Dendritic cell treated with granulocyte-macrophage colony-stimulating factor and Interleukin-4, amounts not matched to agents 40 ng/mL and 50 ng/mL, for 4 days (primary cell): ENCODE measurements around the gene OSBPL6.
"Not testable (repeated sequence)": the region's sequence is repeated elsewhere in the genome, so short reads cannot be mapped to it uniquely, and the experiment has no call there.

Experiments
- H3K27ac Mint-ChIP-seq: one replicate; pipeline ENCODE4 v1.8.0; 2022; ENCODE audit warnings: mild to moderate bottlenecking, mixed read lengths
- H3K27me3 Mint-ChIP-seq: one replicate; pipeline ENCODE4 v1.8.0; 2022; ENCODE audit warnings: mild to moderate bottlenecking, mixed read lengths
- H3K36me3 Mint-ChIP-seq: one replicate; pipeline ENCODE4 v1.8.0; 2022; ENCODE audit warnings: low read depth, mixed read lengths
- H3K4me1 Mint-ChIP-seq: one replicate; pipeline ENCODE4 v1.8.0; 2022; ENCODE audit warnings: low read depth, mixed read lengths
- H3K4me3 Mint-ChIP-seq: one replicate; pipeline ENCODE4 v1.8.0; 2022; ENCODE audit warnings: mild to moderate bottlenecking, moderate library complexity, mixed read lengths
- H3K9me3 Mint-ChIP-seq: one replicate; pipeline ENCODE4 v1.8.0; 2022; ENCODE audit warnings: mixed read lengths
- intact Hi-C: fragments of 100-400 bp; cut with micrococcal nuclease; formaldehyde crosslinking; loops from one replicate; pipeline ENCODE4 v1.15.0; 2022

The OSBPL6 gene

GRCh38 chr2:178187861-178188260, 6.5 kb upstream of the OSBPL6 start:
- Mint-ChIP-seq H3K27me3 (peaks cover 30% of the 10 kb centered on the region), H3K27ac (no peak overlapping the region), H3K4me3 (no peak overlapping the region), H3K36me3 (no peaks in the 10 kb centered on the region), H3K9me3 (no peaks in the 10 kb centered on the region), H3K4me1 (peaks cover 5% of the 10 kb centered on the region)
- intact Hi-C loops: no loop called here

GRCh38 chr2:178188466-178188865, 5.8 kb upstream of the OSBPL6 start:
- H3K27me3 Mint-ChIP-seq: peaks cover 36% of the 10 kb centered on the region
- no peak overlapping the region for H3K27ac Mint-ChIP-seq
- intact Hi-C loops: no loop called here
- H3K36me3 Mint-ChIP-seq: no peaks in the 10 kb centered on the region
- H3K4me1 Mint-ChIP-seq: peaks cover 5% of the 10 kb centered on the region
- H3K4me3 Mint-ChIP-seq: no peak overlapping the region
- no peaks in the 10 kb centered on the region for H3K9me3 Mint-ChIP-seq

- H3K27ac Mint-ChIP-seq: no peak overlapping the region
- peaks cover 12% of the 10 kb centered on the region for H3K4me1 Mint-ChIP-seq
- H3K9me3 Mint-ChIP-seq: no peaks in the 10 kb centered on the region
- peaks cover 55% of the 10 kb centered on the region for H3K27me3 Mint-ChIP-seq
- intact Hi-C loops: loop anchor here (5.0 kb wide), 1 partner anchor 86 kb away; no protein-coding TSS in a partner anchor
- no peaks in the 10 kb centered on the region for H3K36me3 Mint-ChIP-seq
- no peak overlapping the region for H3K4me3 Mint-ChIP-seq
These were observed 3.3 kb upstream of the OSBPL6 start for GRCh38 chr2:178191004-178191508.

GRCh38 chr2:178191511-178191910, 2.8 kb upstream of the OSBPL6 start:
- H3K27me3 Mint-ChIP-seq: peaks cover 54% of the 10 kb centered on the region
- H3K4me3 Mint-ChIP-seq: no peak overlapping the region
- intact Hi-C loops: loop anchor here (5.0 kb wide), 1 partner anchor 86 kb away; no protein-coding TSS in a partner anchor
- no peaks in the 10 kb centered on the region for H3K9me3 Mint-ChIP-seq
- no peaks in the 10 kb centered on the region for H3K36me3 Mint-ChIP-seq
- peaks cover 12% of the 10 kb centered on the region for H3K4me1 Mint-ChIP-seq
- no peak overlapping the region for H3K27ac Mint-ChIP-seq

GRCh38 chr2:178193496-178193822, 853 bp upstream of the OSBPL6 start:
- Mint-ChIP-seq H3K4me3 (peak overlapping the region; percentile 78), H3K27ac (no peak overlapping the region), H3K4me1 (peaks cover 12% of the 10 kb centered on the region), H3K9me3 (no peaks in the 10 kb centered on the region), H3K36me3 (no peaks in the 10 kb centered on the region), H3K27me3 (peaks cover 66% of the 10 kb centered on the region)
- intact Hi-C loops: loop anchor here (5.0 kb wide), 1 partner anchor 84 kb away; no protein-coding TSS in a partner anchor

- H3K9me3 Mint-ChIP-seq: no peaks in the 10 kb centered on the region
- peaks cover 12% of the 10 kb centered on the region for H3K4me1 Mint-ChIP-seq
- peaks cover 68% of the 10 kb centered on the region for H3K27me3 Mint-ChIP-seq
- no peaks in the 10 kb centered on the region for H3K36me3 Mint-ChIP-seq
- no peak overlapping the region for H3K27ac Mint-ChIP-seq
- H3K4me3 Mint-ChIP-seq: peak overlapping the region; percentile 78
- intact Hi-C loops: loop anchor here (5.0 kb wide), 1 partner anchor 83 kb away; no protein-coding TSS in a partner anchor
These were observed 483 bp downstream of the OSBPL6 start for GRCh38 chr2:178194600-178195389.

- H3K4me1 Mint-ChIP-seq: peaks cover 12% of the 10 kb centered on the region
- intact Hi-C loops: no loop called here
- H3K36me3 Mint-ChIP-seq: no peaks in the 10 kb centered on the region
- H3K27ac Mint-ChIP-seq: no peak overlapping the region
- H3K27me3 Mint-ChIP-seq: peaks cover 66% of the 10 kb centered on the region
- H3K9me3 Mint-ChIP-seq: no peaks in the 10 kb centered on the region
- H3K4me3 Mint-ChIP-seq: peak overlapping the region; percentile 78
These were observed 1.3 kb downstream of the OSBPL6 start for GRCh38 chr2:178195390-178196166.

GRCh38 chr2:178197791-178198190, 3.5 kb downstream of the OSBPL6 start:
- intact Hi-C loops: no loop called here
- no peak overlapping the region for H3K27ac Mint-ChIP-seq
- no peaks in the 10 kb centered on the region for H3K9me3 Mint-ChIP-seq
- peaks cover 46% of the 10 kb centered on the region for H3K27me3 Mint-ChIP-seq
- H3K4me1 Mint-ChIP-seq: peaks cover 7% of the 10 kb centered on the region
- no peaks in the 10 kb centered on the region for H3K36me3 Mint-ChIP-seq
- H3K4me3 Mint-ChIP-seq: no peak overlapping the region

- H3K27ac Mint-ChIP-seq, H3K4me3 Mint-ChIP-seq, H3K9me3 Mint-ChIP-seq, H3K4me1 Mint-ChIP-seq, H3K36me3 Mint-ChIP-seq, intact Hi-C loops: not testable (repeated sequence)
- H3K27me3 Mint-ChIP-seq: peaks cover 40% of the 10 kb centered on the region
These were observed 4.1 kb downstream of the OSBPL6 start for GRCh38 chr2:178198441-178198840.

- no peaks in the 10 kb centered on the region for H3K36me3 Mint-ChIP-seq
- intact Hi-C loops: no loop called here
- peaks cover 33% of the 10 kb centered on the region for H3K27me3 Mint-ChIP-seq
- peaks cover 7% of the 10 kb centered on the region for H3K4me1 Mint-ChIP-seq
- H3K4me3 Mint-ChIP-seq: no peak overlapping the region
- H3K9me3 Mint-ChIP-seq: no peaks in the 10 kb centered on the region
- H3K27ac Mint-ChIP-seq: no peak overlapping the region
These were observed 5.0 kb downstream of the OSBPL6 start for GRCh38 chr2:178199334-178199733.

GRCh38 chr2:178200331-178200730, 6.0 kb downstream of the OSBPL6 start:
- H3K36me3 Mint-ChIP-seq: no peaks in the 10 kb centered on the region
- no peaks in the 10 kb centered on the region for H3K9me3 Mint-ChIP-seq
- peaks cover 23% of the 10 kb centered on the region for H3K27me3 Mint-ChIP-seq
- H3K4me3 Mint-ChIP-seq: no peak overlapping the region
- intact Hi-C loops: no loop called here
- peaks cover 2% of the 10 kb centered on the region for H3K4me1 Mint-ChIP-seq
- H3K27ac Mint-ChIP-seq: no peak overlapping the region

GRCh38 chr2:178202927-178203326, 8.6 kb downstream of the OSBPL6 start:
- Mint-ChIP-seq H3K4me3 (no peak overlapping the region), H3K9me3 (no peaks in the 10 kb centered on the region), H3K27ac (no peak overlapping the region), H3K4me1 (no peaks in the 10 kb centered on the region), H3K27me3 (peaks cover 5% of the 10 kb centered on the region), H3K36me3 (no peaks in the 10 kb centered on the region)
- intact Hi-C loops: no loop called here

GRCh38 chr2:178204977-178205376, 10.7 kb downstream of the OSBPL6 start:
- H3K27ac Mint-ChIP-seq: no peak overlapping the region
- peaks cover 2% of the 10 kb centered on the region for H3K27me3 Mint-ChIP-seq
- H3K36me3 Mint-ChIP-seq: no peaks in the 10 kb centered on the region
- no peaks in the 10 kb centered on the region for H3K4me1 Mint-ChIP-seq
- intact Hi-C loops: no loop called here
- no peaks in the 10 kb centered on the region for H3K9me3 Mint-ChIP-seq
- H3K4me3 Mint-ChIP-seq: no peak overlapping the region

- H3K9me3 Mint-ChIP-seq: no peaks in the 10 kb centered on the region
- H3K27me3 Mint-ChIP-seq: peaks cover 2% of the 10 kb centered on the region
- H3K36me3 Mint-ChIP-seq: no peaks in the 10 kb centered on the region
- intact Hi-C loops: no loop called here
- no peaks in the 10 kb centered on the region for H3K4me1 Mint-ChIP-seq
- no peak overlapping the region for H3K27ac Mint-ChIP-seq
- H3K4me3 Mint-ChIP-seq: no peak overlapping the region
These were observed 11.7 kb downstream of the OSBPL6 start for GRCh38 chr2:178205853-178206521.
